ENCODE measurements around the gene ZNF74.
"Not testable (repeated sequence)": the region's sequence is repeated elsewhere in the genome, so short reads cannot be mapped to it uniquely, and the experiment has no call there.

The ZNF74 gene

GRCh38 chr22:20408891-20409290 is 14.9 kb downstream of the ZNF74 start:
- no peaks in the 10 kb centered on the region for H3K27me3 ChIP-seq (ENCODE audit: insufficient read depth, low read length)
- no peaks in the 10 kb centered on the region for H3K9me3 ChIP-seq (ENCODE audit: low read length)

GRCh38 chr22:20409385-20409784 is 15.4 kb downstream of the ZNF74 start:
- not testable (repeated sequence) for H2AFZ ChIP-seq (ENCODE audit: low read depth, low read length); H3K4me3 ChIP-seq (ENCODE audit: low read length); H3K9me3 ChIP-seq (ENCODE audit: low read length); H3K27me3 ChIP-seq (ENCODE audit: insufficient read depth, low read length)
- Histone ChIP-seq H3K4me1 (ENCODE audit: insufficient read depth, low read length) (peaks cover 11% of the 10 kb centered on the region), H3K36me3 (ENCODE audit: insufficient read depth, low read length) (peaks cover 40% of the 10 kb centered on the region)

More at GRCh38 chr22:20408891-20409290, 14.9 kb downstream of the ZNF74 start:
- Histone ChIP-seq H3K4me1 (ENCODE audit: insufficient read depth, low read length) (peaks cover 11% of the 10 kb centered on the region), H3K36me3 (ENCODE audit: insufficient read depth, low read length) (peaks cover 45% of the 10 kb centered on the region), H3K4me3 (ENCODE audit: low read length) (no peak overlapping the region), H2AFZ (ENCODE audit: low read depth, low read length) (no peak overlapping the region)

DNA sequence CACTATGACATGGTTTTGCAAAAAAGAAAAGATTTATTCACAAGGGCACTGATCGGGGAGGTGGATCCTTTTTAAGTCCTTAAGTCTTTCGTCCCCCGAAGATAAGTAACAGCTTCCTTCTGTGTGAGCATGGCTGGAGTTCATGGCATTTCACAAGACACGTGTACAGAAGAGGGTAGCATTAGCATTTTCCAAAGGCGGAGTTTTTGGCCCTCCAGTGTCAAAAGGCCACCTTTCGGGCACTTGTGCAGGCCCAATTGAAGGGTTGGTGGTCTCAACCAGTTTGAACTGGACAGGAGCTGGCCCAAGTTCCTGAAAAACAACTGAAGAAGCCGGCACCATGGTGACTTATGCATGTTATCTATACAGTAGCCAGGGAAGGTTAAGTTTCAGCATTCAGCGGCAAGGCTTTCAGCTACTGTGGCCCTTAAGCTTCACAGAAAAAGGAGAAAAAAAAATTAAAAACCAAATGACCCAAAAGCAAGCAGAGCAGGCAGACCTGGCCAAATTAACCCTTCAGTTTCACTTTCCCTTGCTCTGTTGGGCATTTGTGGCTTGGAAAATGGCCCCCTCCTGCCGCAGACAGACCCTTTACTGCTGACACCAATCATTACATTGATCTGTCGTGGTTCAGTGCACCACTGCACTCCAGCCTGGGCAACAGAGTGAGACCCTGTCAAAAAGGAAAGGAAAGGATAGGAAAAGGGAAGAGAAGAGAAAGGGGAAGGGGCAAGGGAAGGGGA is 18.7 kb downstream of the ZNF74 start:
- peak overlapping the region; percentile 34 for H2AFZ ChIP-seq (ENCODE audit: low read depth, low read length)
- H3K4me3 ChIP-seq (ENCODE audit: low read length), result no peak overlapping the region
- peaks cover 9% of the 10 kb centered on the region for H3K36me3 ChIP-seq (ENCODE audit: insufficient read depth, low read length)
- no peaks in the 10 kb centered on the region for H3K9me3 ChIP-seq (ENCODE audit: low read length)
- peaks cover 11% of the 10 kb centered on the region for H3K4me1 ChIP-seq (ENCODE audit: insufficient read depth, low read length)
- H3K27me3 ChIP-seq (ENCODE audit: insufficient read depth, low read length), result no peaks in the 10 kb centered on the region

GRCh38 chr22:20413217-20414058 is 19.5 kb downstream of the ZNF74 start:
- Histone ChIP-seq H3K4me3 (ENCODE audit: low read length) (no peak overlapping the region), H3K4me1 (ENCODE audit: insufficient read depth, low read length) (peaks cover 11% of the 10 kb centered on the region), H3K36me3 (ENCODE audit: insufficient read depth, low read length) (peaks cover 4% of the 10 kb centered on the region), H2AFZ (ENCODE audit: low read depth, low read length) (peak overlapping the region; percentile 34), H3K9me3 (ENCODE audit: low read length) (no peaks in the 10 kb centered on the region), H3K27me3 (ENCODE audit: insufficient read depth, low read length) (no peaks in the 10 kb centered on the region)

- Histone ChIP-seq H3K27me3 (ENCODE audit: insufficient read depth, low read length) (no peaks in the 10 kb centered on the region), H3K9me3 (ENCODE audit: low read length) (no peaks in the 10 kb centered on the region), H2AFZ (ENCODE audit: low read depth, low read length) (no peak overlapping the region), H3K4me1 (ENCODE audit: insufficient read depth, low read length) (peaks cover 11% of the 10 kb centered on the region), H3K36me3 (ENCODE audit: insufficient read depth, low read length) (no peaks in the 10 kb centered on the region), H3K4me3 (ENCODE audit: low read length) (no peak overlapping the region)
Measured at GRCh38 chr22:20414059-20414440, 20.1 kb downstream of the ZNF74 start.

GRCh38 chr22:20414450-20414849 is 20.5 kb downstream of the ZNF74 start:
- Histone ChIP-seq H3K9me3 (ENCODE audit: low read length) (no peaks in the 10 kb centered on the region), H3K4me3 (ENCODE audit: low read length) (no peak overlapping the region), H3K4me1 (ENCODE audit: insufficient read depth, low read length) (peaks cover 11% of the 10 kb centered on the region), H3K27me3 (ENCODE audit: insufficient read depth, low read length) (no peaks in the 10 kb centered on the region), H2AFZ (ENCODE audit: low read depth, low read length) (no peak overlapping the region), H3K36me3 (ENCODE audit: insufficient read depth, low read length) (no peaks in the 10 kb centered on the region)

DNA sequence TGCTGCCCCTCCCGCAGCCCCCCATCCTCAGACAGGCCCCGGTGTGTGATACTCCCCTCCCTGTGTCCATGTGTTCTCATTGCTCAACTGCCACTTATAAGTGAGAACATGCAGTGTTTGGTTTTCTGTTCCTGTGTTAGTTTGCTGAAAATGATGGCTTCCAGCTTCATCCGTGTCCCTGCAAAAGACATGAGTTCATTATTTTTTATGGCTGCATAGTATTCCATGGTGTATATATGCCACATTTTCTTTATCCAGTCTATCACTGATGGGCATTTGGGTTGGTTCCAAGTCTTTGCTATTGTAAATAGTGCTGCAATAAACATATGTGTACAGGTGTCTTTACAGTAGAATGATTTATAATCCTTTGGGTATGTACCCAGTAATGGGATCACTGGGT is 21.3 kb downstream of the ZNF74 start:
- H3K36me3 ChIP-seq (ENCODE audit: insufficient read depth, low read length); H3K4me3 ChIP-seq (ENCODE audit: low read length); H3K27me3 ChIP-seq (ENCODE audit: insufficient read depth, low read length); H2AFZ ChIP-seq (ENCODE audit: low read depth, low read length); H3K9me3 ChIP-seq (ENCODE audit: low read length): not testable (repeated sequence)
- peaks cover 11% of the 10 kb centered on the region for H3K4me1 ChIP-seq (ENCODE audit: insufficient read depth, low read length)

DNA sequence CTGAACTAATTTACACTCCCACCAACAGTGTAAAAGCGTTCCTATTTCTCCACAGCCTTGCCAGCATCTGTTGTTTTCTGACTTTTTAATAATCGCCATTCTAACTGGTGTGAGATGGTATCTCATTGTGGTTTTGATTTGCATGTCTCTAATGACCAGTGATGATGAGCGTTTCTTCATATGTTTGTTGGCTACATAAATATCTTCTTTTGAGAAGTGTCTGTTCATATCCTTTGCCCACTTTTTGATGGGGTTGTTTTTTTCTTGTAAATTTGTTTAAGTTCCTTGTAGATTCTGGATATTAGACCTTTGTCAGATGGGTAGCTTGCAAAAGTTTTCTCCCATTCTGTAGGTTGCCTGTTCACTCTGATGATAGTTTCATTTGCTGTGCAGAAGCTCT is 21.7 kb downstream of the ZNF74 start:
- not testable (repeated sequence) for H3K4me3 ChIP-seq (ENCODE audit: low read length); H3K36me3 ChIP-seq (ENCODE audit: insufficient read depth, low read length); H3K27me3 ChIP-seq (ENCODE audit: insufficient read depth, low read length); H3K9me3 ChIP-seq (ENCODE audit: low read length); H2AFZ ChIP-seq (ENCODE audit: low read depth, low read length)
- peaks cover 11% of the 10 kb centered on the region for H3K4me1 ChIP-seq (ENCODE audit: insufficient read depth, low read length)

- H3K4me1 ChIP-seq (ENCODE audit: insufficient read depth, low read length), result peaks cover 12% of the 10 kb centered on the region
- H3K4me3 ChIP-seq (ENCODE audit: low read length), result peak overlapping the region; percentile 33
- no peaks in the 10 kb centered on the region for H3K9me3 ChIP-seq (ENCODE audit: low read length)
- peak overlapping the region; percentile 34 for H2AFZ ChIP-seq (ENCODE audit: low read depth, low read length)
- H3K36me3 ChIP-seq (ENCODE audit: insufficient read depth, low read length), result no peaks in the 10 kb centered on the region
- H3K27me3 ChIP-seq (ENCODE audit: insufficient read depth, low read length), result no peaks in the 10 kb centered on the region
Measured at GRCh38 chr22:20418211-20418788, 24.3 kb downstream of the ZNF74 start.

GRCh38 chr22:20419664-20419951 is 25.7 kb downstream of the ZNF74 start:
- Histone ChIP-seq H3K4me1 (ENCODE audit: insufficient read depth, low read length) (peaks cover 15% of the 10 kb centered on the region), H3K36me3 (ENCODE audit: insufficient read depth, low read length) (peaks cover under 1% of the 10 kb centered on the region), H3K4me3 (ENCODE audit: low read length) (no peak overlapping the region), H3K27me3 (ENCODE audit: insufficient read depth, low read length) (no peaks in the 10 kb centered on the region), H3K9me3 (ENCODE audit: low read length) (no peaks in the 10 kb centered on the region), H2AFZ (ENCODE audit: low read depth, low read length) (no peak overlapping the region)

- Histone ChIP-seq H3K9me3 (ENCODE audit: low read length) (no peaks in the 10 kb centered on the region), H3K4me3 (ENCODE audit: low read length) (no peak overlapping the region), H3K4me1 (ENCODE audit: insufficient read depth, low read length) (peaks cover 15% of the 10 kb centered on the region)
Measured at GRCh38 chr22:20420157-20420842, 26.3 kb downstream of the ZNF74 start.

GRCh38 chr22:20421507-20421874 is 27.5 kb downstream of the ZNF74 start:
- H3K36me3 ChIP-seq (ENCODE audit: insufficient read depth, low read length), result peaks cover 12% of the 10 kb centered on the region
- no peak overlapping the region for H2AFZ ChIP-seq (ENCODE audit: low read depth, low read length)
- no peaks in the 10 kb centered on the region for H3K27me3 ChIP-seq (ENCODE audit: insufficient read depth, low read length)
- H3K9me3 ChIP-seq (ENCODE audit: low read length), result no peaks in the 10 kb centered on the region
- H3K4me3 ChIP-seq (ENCODE audit: low read length), result no peak overlapping the region
- H3K4me1 ChIP-seq (ENCODE audit: insufficient read depth, low read length), result peaks cover 15% of the 10 kb centered on the region

More at GRCh38 chr22:20420157-20420842, 26.3 kb downstream of the ZNF74 start:
- no peak overlapping the region for H2AFZ ChIP-seq (ENCODE audit: low read depth, low read length)
- H3K36me3 ChIP-seq (ENCODE audit: insufficient read depth, low read length), result peaks cover 6% of the 10 kb centered on the region
- H3K27me3 ChIP-seq (ENCODE audit: insufficient read depth, low read length), result no peaks in the 10 kb centered on the region
